Endothelial cell of umbilical vein (primary cell): ENCODE data around the gene OARD1. TPM values are rescaled to one million over a fixed set of nuclear protein-coding genes. Genes with fewer than 3 reads are reported as not detected.

Experiments used
- BruUV-seq: library from RNA; stranded (reverse); fragments of 400-500 nt; replicated peaks from 2 replicates; lab custom pipeline; 2021; lab: Mats Ljungman, UMichigan
- CTCF ChIA-PET: fragments of 300-600, 350-600 bp; sonication (Branson Sonifier 250); formaldehyde crosslinking; loops from one replicate; lab custom pipeline; 2021; ENCODE audit warnings: antibody characterized with exemption, inconsistent platforms; lab: Charles Lee
- POLR2A ChIA-PET: fragments of 300-600, 350-600 bp; sonication (Branson Sonifier 250); formaldehyde crosslinking; loops from one replicate; lab custom pipeline; 2021; ENCODE audit warnings: antibody characterized with exemption, inconsistent platforms; lab: Charles Lee
- DNase-seq: peaks from one replicate; pipeline ENCODE4 v3.0.0-alpha.2; 2011; ENCODE audit warnings: low read depth, low spot score
- FAIRE-seq: peaks from 2 replicates; lab custom pipeline; 2011; peaks lifted over from hg19 to GRCh38; lab: Jason Lieb, UNC
- H2AFZ ChIP-seq: 2 replicates; pipeline ENCODE4 v1.6.0; 2012; ENCODE audit warnings: low read depth, low read length, control low read depth, inconsistent platforms
- H3K27ac ChIP-seq: 2 replicates; pipeline ENCODE4 v1.5.1; 2011; ENCODE audit warnings: low read depth, mild to moderate bottlenecking, control low read depth, low read length, moderate library complexity; ENCODE audit not compliant: insufficient read depth
- H3K27me3 ChIP-seq, 2 experiments: 2 replicates each; pipeline versions ENCODE4 v1.6.0 to v1.6.1; 2011; ENCODE audit warnings: low read length in 2 of 2, mixed read lengths in 1 of 2; ENCODE audit not compliant: control insufficient read depth in 2 of 2, insufficient read depth in 2 of 2
- H3K36me3 ChIP-seq, 2 experiments: 2 replicates in 1 of 2; 3 replicates in 1 of 2; pipeline ENCODE4 v1.5.1; 2011; ENCODE audit warnings: low read length in 2 of 2, mild to moderate bottlenecking in 1 of 2, moderate library complexity in 1 of 2; ENCODE audit not compliant: control insufficient read depth in 2 of 2, insufficient read depth in 2 of 2; ENCODE audit errors: extremely low read depth in 1 of 2
- H3K4me1 ChIP-seq: 3 replicates; pipeline ENCODE4 v1.5.1; 2011; ENCODE audit warnings: mild to moderate bottlenecking, low read length; ENCODE audit not compliant: control insufficient read depth, insufficient read depth; ENCODE audit errors: extremely low read depth
- H3K4me2 ChIP-seq: 2 replicates; pipeline ENCODE4 v1.6.1; 2011; ENCODE audit warnings: low read length, control low read depth, mixed read lengths; ENCODE audit not compliant: insufficient read depth
- H3K4me3 ChIP-seq, 3 experiments: fragments of 200-600 bp in 1 of 3; sonication (generic), shearing (Covaris generic) in 1 of 3; replicated peaks in 1 of 3; 2 replicates each; pipeline ENCODE4 v1.5.1; 2011 to 2016; ENCODE audit warnings: control low read depth in 3 of 3, low read length in 3 of 3, mild to moderate bottlenecking in 2 of 3, inconsistent platforms in 1 of 3, low read depth in 1 of 3, moderate library complexity in 1 of 3; ENCODE audit not compliant: insufficient read depth in 1 of 3
- H3K79me2 ChIP-seq: 2 replicates; pipeline ENCODE4 v1.6.0; 2012; ENCODE audit warnings: low read length, inconsistent platforms; ENCODE audit not compliant: control insufficient read depth, insufficient read depth
- H3K9ac ChIP-seq: replicated peaks from 2 replicates; pipeline ENCODE3; 2011; ENCODE audit warnings: low read length, control low read depth; ENCODE audit not compliant: insufficient read depth; ENCODE audit errors: extremely low read depth
- H3K9me1 ChIP-seq: replicated peaks from 3 replicates; pipeline ENCODE4 v1.6.0; 2011; ENCODE audit warnings: mild to moderate bottlenecking, low read length; ENCODE audit not compliant: control insufficient read depth, insufficient read depth; ENCODE audit errors: extremely low read depth
- H3K9me3 ChIP-seq: replicated peaks from 2 replicates; pipeline ENCODE4 v1.5.1; 2012; ENCODE audit warnings: low read length, inconsistent platforms; ENCODE audit not compliant: control insufficient read depth, insufficient read depth
- H4K20me1 ChIP-seq: replicated peaks from 2 replicates; pipeline ENCODE3; 2011; ENCODE audit warnings: mild to moderate bottlenecking, low read length; ENCODE audit not compliant: control insufficient read depth, insufficient read depth; ENCODE audit errors: extremely low read depth
- EZH2 ChIP-seq: IDR thresholded peaks from 2 replicates; pipeline ENCODE4 v1.6.1; 2012; ENCODE audit warnings: borderline replicate concordance, low read depth, mild to moderate bottlenecking, moderate library complexity, low read length, inconsistent platforms; ENCODE audit not compliant: severe bottlenecking
- FOS ChIP-seq: IDR thresholded peaks from 2 replicates; pipeline ENCODE4 v1.6.1; 2011; ENCODE audit warnings: mild to moderate bottlenecking, low read length, moderate library complexity, borderline replicate concordance; ENCODE audit not compliant: insufficient read depth
- GATA2 ChIP-seq: IDR thresholded peaks from 2 replicates; pipeline ENCODE4 v1.7.0; 2011; ENCODE audit warnings: low read depth, mild to moderate bottlenecking, moderate library complexity, mixed read lengths, low read length; ENCODE audit not compliant: insufficient read length, insufficient read depth
- JUN ChIP-seq: IDR thresholded peaks from 2 replicates; pipeline ENCODE4 v1.6.1; 2011; ENCODE audit warnings: borderline replicate concordance, low read depth; ENCODE audit not compliant: insufficient read length, insufficient read depth
- MYC ChIP-seq: IDR thresholded peaks from one replicate; pipeline ENCODE4 v1.6.1; 2011; ENCODE audit warnings: mild to moderate bottlenecking, low read depth, low read length
- POLR2A ChIP-seq: IDR thresholded peaks from 2 replicates; pipeline ENCODE4 v1.6.1; 2012; ENCODE audit warnings: low read depth, mild to moderate bottlenecking, control low read depth, low read length
- POLR2AphosphoS5 ChIP-seq: IDR thresholded peaks from 2 replicates; pipeline ENCODE4 v1.6.1; 2012; ENCODE audit warnings: low read depth, mild to moderate bottlenecking, control low read depth, low read length, moderate library complexity; ENCODE audit not compliant: insufficient read depth
- dilution Hi-C: fragments of 300-500 bp; cut with MboI; formaldehyde crosslinking; loops from one replicate; pipeline ENCODE4 v1.15.0; 2019; ENCODE audit warnings: low sequenced_read_pairs; ENCODE audit not compliant: extremely low pct_ligation_motif_present
- intact Hi-C: fragments of 100-400 bp; cut with micrococcal nuclease; formaldehyde crosslinking; loops from one replicate; pipeline ENCODE4 v1.10.0; 2022
- polyA plus RNA-seq, 4 experiments: library from polyadenylated mRNA; depleted of rRNA in 3 of 4; stranded (reverse) in 3 of 4; unstranded in 1 of 4; fragments of >200 nt; gene quantifications; 2 replicates each; pipeline versions ENCODE4 v1.2.1 to v1.2.3, GENCODE V29; 2011 to 2012; ENCODE audit warnings: missing spikeins in 1 of 4
- total RNA-seq: library from RNA; stranded (reverse); gene quantifications from 2 replicates; pipeline ENCODE4 v1.2.3, GENCODE V29; 2021
- TF ChIP-seq, protein P1 (sequence below): IDR thresholded peaks from 2 replicates; pipeline ENCODE4 v1.6.1; 2011; ENCODE audit not compliant: insufficient read depth, insufficient read length
- TF ChIP-seq, protein P2 (sequence below), 2 donors: IDR thresholded peaks; 1 replicate in 1 of 2; 2 replicates in 1 of 2; pipeline ENCODE4 v1.5.1; 2011; ENCODE audit warnings: low read length in 2 of 2, mild to moderate bottlenecking in 2 of 2, moderate library complexity in 2 of 2, control low read depth in 1 of 2, inconsistent platforms in 1 of 2, low read depth in 1 of 2; ENCODE audit not compliant: insufficient read depth in 1 of 2; ENCODE audit errors: extremely low read depth in 1 of 2

OARD1 gene
- total and polyA plus RNA-seq, 2 donors (not counting 3 experiments of a cell fraction or from before 2014, with no cell fraction given) = 5.2 to 13.0 TPM

DNA sequence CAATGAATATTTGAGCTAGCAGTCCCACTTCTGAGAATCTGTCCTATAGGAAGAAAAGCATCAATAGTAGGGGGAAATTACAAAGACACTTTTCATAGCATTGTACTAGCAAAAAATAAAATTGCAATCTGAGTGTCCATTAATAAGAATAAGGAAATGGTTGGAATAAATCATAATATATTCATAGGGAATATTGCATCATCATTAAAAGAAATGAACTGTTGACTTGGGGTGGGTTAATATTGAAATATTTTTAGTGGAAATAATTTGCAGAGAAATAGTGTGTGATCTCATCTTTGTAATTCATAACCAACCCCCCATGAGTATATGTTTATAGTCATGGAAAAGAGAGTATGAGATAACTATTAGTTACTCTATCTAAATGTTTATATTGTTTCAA lies 13.0 kb upstream of the OARD1 start:
- no peak for FAIRE-seq
- intact Hi-C loops (no loop called here), dilution Hi-C loops (no loop called here)
- no peak overlapping the region for H3K4me2 ChIP-seq
- TF ChIP-seq JUN (no peak), GATA2 (no peak), MYC (no peak), EZH2 (no peak), POLR2A (no peak), POLR2AphosphoS5 (no peak), FOS (no peak)
- TF ChIP-seq, protein P1, sequence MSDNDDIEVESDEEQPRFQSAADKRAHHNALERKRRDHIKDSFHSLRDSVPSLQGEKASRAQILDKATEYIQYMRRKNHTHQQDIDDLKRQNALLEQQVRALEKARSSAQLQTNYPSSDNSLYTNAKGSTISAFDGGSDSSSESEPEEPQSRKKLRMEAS = no peak
- TF ChIP-seq, protein P2, sequence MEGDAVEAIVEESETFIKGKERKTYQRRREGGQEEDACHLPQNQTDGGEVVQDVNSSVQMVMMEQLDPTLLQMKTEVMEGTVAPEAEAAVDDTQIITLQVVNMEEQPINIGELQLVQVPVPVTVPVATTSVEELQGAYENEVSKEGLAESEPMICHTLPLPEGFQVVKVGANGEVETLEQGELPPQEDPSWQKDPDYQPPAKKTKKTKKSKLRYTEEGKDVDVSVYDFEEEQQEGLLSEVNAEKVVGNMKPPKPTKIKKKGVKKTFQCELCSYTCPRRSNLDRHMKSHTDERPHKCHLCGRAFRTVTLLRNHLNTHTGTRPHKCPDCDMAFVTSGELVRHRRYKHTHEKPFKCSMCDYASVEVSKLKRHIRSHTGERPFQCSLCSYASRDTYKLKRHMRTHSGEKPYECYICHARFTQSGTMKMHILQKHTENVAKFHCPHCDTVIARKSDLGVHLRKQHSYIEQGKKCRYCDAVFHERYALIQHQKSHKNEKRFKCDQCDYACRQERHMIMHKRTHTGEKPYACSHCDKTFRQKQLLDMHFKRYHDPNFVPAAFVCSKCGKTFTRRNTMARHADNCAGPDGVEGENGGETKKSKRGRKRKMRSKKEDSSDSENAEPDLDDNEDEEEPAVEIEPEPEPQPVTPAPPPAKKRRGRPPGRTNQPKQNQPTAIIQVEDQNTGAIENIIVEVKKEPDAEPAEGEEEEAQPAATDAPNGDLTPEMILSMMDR (IDR thresholded peaks at IDR 0.05; ENCODE audit: extremely low read depth in 1 of 2, insufficient read depth in 1 of 2, low read depth in 1 of 2, low read length in 2 of 2) = no peak
- no peak overlapping the region for H3K4me3 ChIP-seq
- H3K9me3 ChIP-seq = no peaks in the 10 kb centered on the region
- H4K20me1 ChIP-seq = peaks cover 5% of the 10 kb centered on the region
- H2AFZ ChIP-seq = no peak overlapping the region
- no peak for DNase-seq
- H3K4me1 ChIP-seq = peaks cover 7% of the 10 kb centered on the region
- no peak overlapping the region for H3K27ac ChIP-seq
- peaks cover 11 to 13% of the 10 kb centered on the region in 2 experiments for H3K36me3 ChIP-seq
- peaks cover 30% of the 10 kb centered on the region for H3K79me2 ChIP-seq
- POLR2A ChIA-PET = no interaction called here
- H3K9ac ChIP-seq = no peak overlapping the region
- CTCF ChIA-PET = no interaction called here
- no peaks in the 10 kb centered on the region for H3K27me3 ChIP-seq
- H3K9me1 ChIP-seq = no peaks in the 10 kb centered on the region
- no TSS peak for BruUV-seq
